SK-N-MC (cell line): Measurements from ENCODE around the gene CPSF3.

Experiments
- EZH2 ChIP-seq: fragments of 200-600 bp; sonication (generic); IDR thresholded peaks from one replicate; pipeline ENCODE4 v1.6.1; 2017; ENCODE audit warnings: antibody characterized with exemption
- FOXP2 ChIP-seq: optimal IDR thresholded peaks from 2 replicates; pipeline ENCODE3; 2011; ENCODE audit warnings: mild to moderate bottlenecking, moderate library complexity; ENCODE audit not compliant: insufficient read depth; ENCODE audit errors: extremely low read length, control extremely low read depth
- POLR2AphosphoS5 ChIP-seq: IDR thresholded peaks from 2 replicates; pipeline ENCODE4 v1.6.1; 2012; ENCODE audit warnings: mild to moderate bottlenecking, low read depth, low read length, borderline replicate concordance

DNA sequence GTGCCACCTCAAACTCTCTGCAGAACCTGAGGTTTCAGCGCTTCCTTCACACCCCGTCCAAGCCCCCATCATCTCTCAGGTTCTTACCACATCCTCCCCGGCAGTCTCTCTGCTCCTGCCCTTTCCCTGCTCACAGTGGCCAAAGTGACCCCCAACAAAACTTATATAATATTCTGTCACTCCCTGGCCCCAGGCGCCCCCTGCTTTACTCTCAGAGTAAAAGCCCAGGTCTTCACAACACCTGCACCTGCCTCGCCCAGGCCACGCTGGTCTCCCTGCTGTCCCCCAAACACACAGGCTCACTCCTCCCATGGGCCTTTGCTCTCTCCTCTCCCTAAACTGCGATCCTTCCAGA lies 6.5 kb upstream of the CPSF3 start:
- TF ChIP-seq POLR2AphosphoS5 (no peak), EZH2 (no peak), FOXP2 (no peak)
